T-helper 17 cell (primary cell): ENCODE measurements around the gene RBM26. TPM values are rescaled to one million over a fixed set of nuclear protein-coding genes. Genes with fewer than 3 reads are reported as not detected.

ENCODE experiments used
- ATAC-seq: fragments of 150-1000 bp; cut with Tn5 transposase; 2 replicates; pipeline ENCODE4 v1.10.0; 2021; ENCODE audit warnings: mild to moderate bottlenecking, moderate library complexity
- DNase-seq, 3 donors: peaks; one replicate each; pipeline versions ENCODE4 v3.0.0 to v3.0.0-alpha.2; 2020 to 2021
- H3K9me3 ChIP-seq: one replicate; pipeline ENCODE4 v1.7.0; 2013; ENCODE audit warnings: low read length, mild to moderate bottlenecking; ENCODE audit not compliant: control insufficient read depth, poor library complexity, severe bottlenecking
- H3K27ac Mint-ChIP-seq: one replicate; pipeline ENCODE4 v1.8.0; 2022; ENCODE audit warnings: mild to moderate bottlenecking, moderate library complexity, mixed read lengths
- H3K27me3 Mint-ChIP-seq: one replicate; pipeline ENCODE4 v1.8.0; 2022; ENCODE audit warnings: mixed read lengths
- H3K36me3 Mint-ChIP-seq: one replicate; pipeline ENCODE4 v1.8.0; 2022; ENCODE audit warnings: low read depth, mixed read lengths
- H3K4me1 Mint-ChIP-seq: one replicate; pipeline ENCODE4 v1.8.0; 2022; ENCODE audit warnings: mild to moderate bottlenecking, mixed read lengths
- H3K4me3 Mint-ChIP-seq: one replicate; pipeline ENCODE4 v1.8.0; 2022; ENCODE audit warnings: mild to moderate bottlenecking, moderate library complexity, mixed read lengths
- total RNA-seq, 4 donors: library from RNA in 2 of 4; stranded (reverse) in 2 of 4; gene quantifications; one replicate each; pipeline ENCODE4 v1.2.3 and lab custom pipeline; 2022 to 2026

Gene RBM26
- total RNA-seq, 2 donors from 2014 or later, result 61.8 to 64.6 TPM

- no peak overlapping the region for H3K4me3 Mint-ChIP-seq
- H3K27ac Mint-ChIP-seq, result no peak overlapping the region
- H3K4me1 Mint-ChIP-seq, result peaks cover 35% of the 10 kb centered on the region
- no peaks in the 10 kb centered on the region for H3K27me3 Mint-ChIP-seq
- DNase-seq (no peak), ATAC-seq (peak; percentile 36)
- no peaks in the 10 kb centered on the region for H3K9me3 ChIP-seq
- peaks cover 5% of the 10 kb centered on the region for H3K36me3 Mint-ChIP-seq
These were observed 498 bp upstream of the RBM26 start for GRCh38 chr13:79406597-79406908.

GRCh38 chr13:79405501-79405830 is 589 bp downstream of the RBM26 start:
- DNase-seq (no peak), ATAC-seq (no peak)
- Mint-ChIP-seq H3K27ac (no peak overlapping the region), H3K4me3 (no peak overlapping the region), H3K27me3 (no peaks in the 10 kb centered on the region), H3K36me3 (peaks cover 6% of the 10 kb centered on the region), H3K4me1 (peaks cover 45% of the 10 kb centered on the region)
- H3K9me3 ChIP-seq, result no peaks in the 10 kb centered on the region

- DNase-seq (no peak), ATAC-seq (no peak)
- Mint-ChIP-seq H3K27ac (no peak overlapping the region), H3K36me3 (peaks cover 7% of the 10 kb centered on the region), H3K4me3 (no peak overlapping the region), H3K27me3 (no peaks in the 10 kb centered on the region), H3K4me1 (peaks cover 48% of the 10 kb centered on the region)
- no peaks in the 10 kb centered on the region for H3K9me3 ChIP-seq
These were observed 1.1 kb downstream of the RBM26 start for GRCh38 chr13:79404985-79405384.

GRCh38 chr13:79404361-79404760 is 1.7 kb downstream of the RBM26 start:
- H3K4me1 Mint-ChIP-seq, result peaks cover 51% of the 10 kb centered on the region
- no peak for DNase-seq
- H3K27me3 Mint-ChIP-seq, result no peaks in the 10 kb centered on the region
- no peak for ATAC-seq
- no peak overlapping the region for H3K27ac Mint-ChIP-seq
- no peaks in the 10 kb centered on the region for H3K9me3 ChIP-seq
- no peak overlapping the region for H3K4me3 Mint-ChIP-seq
- H3K36me3 Mint-ChIP-seq, result peaks cover 7% of the 10 kb centered on the region

GRCh38 chr13:79403113-79403512 is 2.9 kb downstream of the RBM26 start:
- H3K36me3 Mint-ChIP-seq, result peaks cover 7% of the 10 kb centered on the region
- ATAC-seq (no peak), DNase-seq (no peak)
- H3K9me3 ChIP-seq, result no peaks in the 10 kb centered on the region
- no peak overlapping the region for H3K4me3 Mint-ChIP-seq
- H3K27me3 Mint-ChIP-seq, result no peaks in the 10 kb centered on the region
- peaks cover 53% of the 10 kb centered on the region for H3K4me1 Mint-ChIP-seq
- no peak overlapping the region for H3K27ac Mint-ChIP-seq

- no peak overlapping the region for H3K4me3 Mint-ChIP-seq
- no peak overlapping the region for H3K27ac Mint-ChIP-seq
- ATAC-seq (no peak), DNase-seq (no peak)
- H3K9me3 ChIP-seq, result no peaks in the 10 kb centered on the region
- H3K27me3 Mint-ChIP-seq, result no peaks in the 10 kb centered on the region
- H3K4me1 Mint-ChIP-seq, result peaks cover 50% of the 10 kb centered on the region
- H3K36me3 Mint-ChIP-seq, result peaks cover 7% of the 10 kb centered on the region
These were observed 3.4 kb downstream of the RBM26 start for GRCh38 chr13:79402679-79403078.

- no peak overlapping the region for H3K27ac Mint-ChIP-seq
- peaks cover 46% of the 10 kb centered on the region for H3K4me1 Mint-ChIP-seq
- no peak overlapping the region for H3K4me3 Mint-ChIP-seq
- H3K9me3 ChIP-seq, result no peaks in the 10 kb centered on the region
- ATAC-seq (no peak), DNase-seq (no peak)
- no peaks in the 10 kb centered on the region for H3K27me3 Mint-ChIP-seq
- H3K36me3 Mint-ChIP-seq, result peaks cover 7% of the 10 kb centered on the region
These were observed 3.9 kb downstream of the RBM26 start for GRCh38 chr13:79402074-79402635.

GRCh38 chr13:79401259-79402070 is 4.6 kb downstream of the RBM26 start:
- H3K27me3 Mint-ChIP-seq, result no peaks in the 10 kb centered on the region

GRCh38 chr13:79398915-79399314 is 7.1 kb downstream of the RBM26 start:
- H3K27me3 Mint-ChIP-seq, result no peaks in the 10 kb centered on the region
- H3K4me3 Mint-ChIP-seq, result no peak overlapping the region
- no peaks in the 10 kb centered on the region for H3K9me3 ChIP-seq
- peaks cover 9% of the 10 kb centered on the region for H3K36me3 Mint-ChIP-seq
- ATAC-seq (no peak), DNase-seq (no peak)
- H3K27ac Mint-ChIP-seq, result peak overlapping the region; percentile 78
- H3K4me1 Mint-ChIP-seq, result peaks cover 54% of the 10 kb centered on the region

More at GRCh38 chr13:79401259-79402070, 4.6 kb downstream of the RBM26 start:
- peaks cover 7% of the 10 kb centered on the region for H3K36me3 Mint-ChIP-seq
- H3K4me3 Mint-ChIP-seq, result peak overlapping the region; percentile 36
- H3K9me3 ChIP-seq, result no peaks in the 10 kb centered on the region
- peaks cover 43% of the 10 kb centered on the region for H3K4me1 Mint-ChIP-seq
- peak; percentile 16 for ATAC-seq
- H3K27ac Mint-ChIP-seq, result no peak overlapping the region
- DNase-seq, result no peak

- Mint-ChIP-seq H3K27me3 (no peaks in the 10 kb centered on the region), H3K36me3 (peaks cover 9% of the 10 kb centered on the region), H3K4me1 (peaks cover 60% of the 10 kb centered on the region), H3K27ac (no peak overlapping the region), H3K4me3 (no peak overlapping the region)
- no peak for ATAC-seq
- no peak for DNase-seq
- H3K9me3 ChIP-seq, result no peaks in the 10 kb centered on the region
These were observed 7.9 kb downstream of the RBM26 start for GRCh38 chr13:79398127-79398526.

- peaks cover 4% of the 10 kb centered on the region for H3K36me3 Mint-ChIP-seq
- no peak overlapping the region for H3K4me3 Mint-ChIP-seq
- H3K27me3 Mint-ChIP-seq, result no peaks in the 10 kb centered on the region
- H3K27ac Mint-ChIP-seq, result no peak overlapping the region
- H3K9me3 ChIP-seq, result no peaks in the 10 kb centered on the region
- no peak for DNase-seq
- peaks cover 51% of the 10 kb centered on the region for H3K4me1 Mint-ChIP-seq
- ATAC-seq, result no peak
These were observed 10.2 kb downstream of the RBM26 start for GRCh38 chr13:79395881-79396280.

- peaks cover 5% of the 10 kb centered on the region for H3K36me3 Mint-ChIP-seq
- ATAC-seq (peak; percentile 82), DNase-seq (no peak)
- no peaks in the 10 kb centered on the region for H3K27me3 Mint-ChIP-seq
- H3K4me1 Mint-ChIP-seq, result peaks cover 36% of the 10 kb centered on the region
- H3K4me3 Mint-ChIP-seq, result peak overlapping the region; percentile 81
- no peaks in the 10 kb centered on the region for H3K9me3 ChIP-seq
- H3K27ac Mint-ChIP-seq, result peak overlapping the region; percentile 93
These were observed 12.3 kb downstream of the RBM26 start for GRCh38 chr13:79393564-79394249.

GRCh38 chr13:79392882-79393563 is 13.0 kb downstream of the RBM26 start:
- peak; percentile 73 for ATAC-seq
- H3K27me3 Mint-ChIP-seq, result no peaks in the 10 kb centered on the region
- peak overlapping the region; percentile 81 for H3K4me3 Mint-ChIP-seq
- no peaks in the 10 kb centered on the region for H3K9me3 ChIP-seq
- H3K27ac Mint-ChIP-seq, result peak overlapping the region; percentile 93
- H3K36me3 Mint-ChIP-seq, result peaks cover 5% of the 10 kb centered on the region
- peaks cover 36% of the 10 kb centered on the region for H3K4me1 Mint-ChIP-seq
- no peak for DNase-seq
